DND-41 (cell line): ENCODE results near the gene TDRD6.

ENCODE experiments used
- ATAC-seq: fragments of 200-7000 bp; cut with Tn5 transposase; 3 replicates; pipeline ENCODE4 v1.9.1; 2021; ENCODE audit warnings: low read depth; ENCODE audit not compliant: insufficient read depth
- DNase-seq: peaks from one replicate; pipeline ENCODE4 v3.0.0-alpha.2; 2020
- H2AFZ ChIP-seq: 2 replicates; pipeline ENCODE4 v1.6.0; 2012; ENCODE audit warnings: low read depth, low read length
- H3K27ac ChIP-seq: 2 replicates; pipeline ENCODE4 v1.5.1; 2012; ENCODE audit warnings: low read length, inconsistent platforms
- H3K27me3 ChIP-seq: fragments of 200-600 bp; sonication (generic); 2 replicates; pipeline ENCODE4 v1.6.0; 2012; ENCODE audit warnings: low read length, mild to moderate bottlenecking, inconsistent platforms; ENCODE audit not compliant: insufficient read depth, poor library complexity
- H3K36me3 ChIP-seq: 2 replicates; pipeline ENCODE4 v1.5.1; 2012; ENCODE audit warnings: low read length, inconsistent platforms; ENCODE audit not compliant: insufficient read depth
- H3K4me1 ChIP-seq: 2 replicates; pipeline ENCODE4 v1.5.1; 2012; ENCODE audit warnings: mild to moderate bottlenecking, low read length; ENCODE audit not compliant: insufficient read depth
- H3K4me2 ChIP-seq: 2 replicates; pipeline ENCODE4 v1.6.0; 2012; ENCODE audit warnings: mild to moderate bottlenecking, moderate library complexity, low read length, inconsistent platforms; ENCODE audit not compliant: insufficient read depth
- H3K4me3 ChIP-seq, 2 experiments: fragments of 200-600 bp in 1 of 2; shearing (Covaris generic) in 1 of 2; 2 replicates each; pipeline ENCODE4 v1.5.1; 2012 to 2016; ENCODE audit warnings: inconsistent platforms in 2 of 2, low read length in 2 of 2, mild to moderate bottlenecking in 2 of 2, low read depth in 1 of 2, moderate library complexity in 1 of 2
- H3K79me2 ChIP-seq: 2 replicates; pipeline ENCODE4 v1.6.0; 2012; ENCODE audit warnings: low read length, inconsistent platforms; ENCODE audit not compliant: insufficient read depth
- H3K9ac ChIP-seq: 2 replicates; pipeline ENCODE4 v1.6.0; 2012; ENCODE audit warnings: low read depth, mild to moderate bottlenecking, inconsistent platforms, low read length, moderate library complexity
- H3K9me3 ChIP-seq: 2 replicates; pipeline ENCODE4 v1.5.1; 2012; ENCODE audit warnings: low read length, moderate library complexity, mild to moderate bottlenecking, inconsistent platforms; ENCODE audit not compliant: insufficient read depth, severe bottlenecking
- H4K20me1 ChIP-seq: 2 replicates; pipeline ENCODE4 v1.6.0; 2012; ENCODE audit warnings: low read length; ENCODE audit not compliant: insufficient read depth
- CTCF ChIP-seq: IDR thresholded peaks from 2 replicates; pipeline ENCODE4 v1.5.1; 2012; ENCODE audit warnings: borderline replicate concordance, low read length, moderate library complexity, mild to moderate bottlenecking; ENCODE audit not compliant: poor library complexity, severe bottlenecking; ENCODE audit errors: extremely low read depth
- EZH2 ChIP-seq: IDR thresholded peaks from 3 replicates; pipeline ENCODE4 v1.6.1; 2012; ENCODE audit warnings: borderline replicate concordance, low read depth, mild to moderate bottlenecking, moderate library complexity, low read length, inconsistent platforms; ENCODE audit not compliant: severe bottlenecking

The TDRD6 gene

GRCh38 chr6:46711491-46711890 lies 23.8 kb downstream of the TDRD6 start:
- no peak for TF ChIP-seq EZH2
- no peak for TF ChIP-seq CTCF
- Histone ChIP-seq H4K20me1 (no peaks in the 10 kb centered on the region), H3K4me2 (no peak overlapping the region), H3K27ac (no peak overlapping the region), H2AFZ (no peak overlapping the region), H3K27me3 (no peaks in the 10 kb centered on the region), H3K4me1 (no peaks in the 10 kb centered on the region), H3K4me3 (no peak overlapping the region), H3K9me3 (no peaks in the 10 kb centered on the region), H3K79me2 (no peaks in the 10 kb centered on the region), H3K36me3 (no peaks in the 10 kb centered on the region), H3K9ac (no peak overlapping the region)
- no peak for ATAC-seq
- no peak for DNase-seq

GRCh38 chr6:46715141-46715540 lies 27.5 kb downstream of the TDRD6 start:
- Histone ChIP-seq H3K9ac (no peak overlapping the region), H3K9me3 (no peaks in the 10 kb centered on the region), H2AFZ (no peak overlapping the region), H3K27ac (no peak overlapping the region), H4K20me1 (no peaks in the 10 kb centered on the region), H3K4me1 (no peaks in the 10 kb centered on the region), H3K27me3 (no peaks in the 10 kb centered on the region), H3K4me3 (no peak overlapping the region), H3K4me2 (no peak overlapping the region), H3K79me2 (no peaks in the 10 kb centered on the region), H3K36me3 (no peaks in the 10 kb centered on the region)
- ATAC-seq (no peak), DNase-seq (no peak)
- TF ChIP-seq CTCF: no peak
- no peak for TF ChIP-seq EZH2

- Histone ChIP-seq H4K20me1 (no peaks in the 10 kb centered on the region), H2AFZ (no peak overlapping the region), H3K79me2 (no peaks in the 10 kb centered on the region), H3K9ac (no peak overlapping the region), H3K9me3 (no peaks in the 10 kb centered on the region), H3K4me1 (no peaks in the 10 kb centered on the region), H3K4me3 (no peak overlapping the region), H3K36me3 (no peaks in the 10 kb centered on the region), H3K27me3 (no peaks in the 10 kb centered on the region), H3K4me2 (no peak overlapping the region), H3K27ac (no peak overlapping the region)
- DNase-seq: no peak
- no peak for ATAC-seq
- TF ChIP-seq CTCF (no peak), EZH2 (no peak)
Observed at GRCh38 chr6:46719099-46719498, 31.4 kb downstream of the TDRD6 start.

- H3K9me3 ChIP-seq: no peaks in the 10 kb centered on the region
- DNase-seq (no peak), ATAC-seq (no peak)
- no peak overlapping the region for H3K27ac ChIP-seq
- no peaks in the 10 kb centered on the region for H3K79me2 ChIP-seq
- H3K4me2 ChIP-seq: no peak overlapping the region
- H4K20me1 ChIP-seq: no peaks in the 10 kb centered on the region
- H3K4me1 ChIP-seq: no peaks in the 10 kb centered on the region
- no peak overlapping the region for H2AFZ ChIP-seq
- no peak overlapping the region for H3K9ac ChIP-seq
- H3K27me3 ChIP-seq: no peaks in the 10 kb centered on the region
- no peaks in the 10 kb centered on the region for H3K36me3 ChIP-seq
- H3K4me3 ChIP-seq: no peak overlapping the region
- no peak for TF ChIP-seq EZH2
- TF ChIP-seq CTCF: no peak
Observed at GRCh38 chr6:46720401-46720800, 32.7 kb downstream of the TDRD6 start.
